ENCODE data around the gene NFIB. TPM values are rescaled to one million over a fixed set of nuclear protein-coding genes. Genes with fewer than 3 reads are reported as not detected.

NFIB gene
- total and polyA plus RNA-seq, 2 donors (not counting 3 experiments of a cell fraction or from before 2014, with no cell fraction given), result 26.4 to 174 TPM

DNA sequence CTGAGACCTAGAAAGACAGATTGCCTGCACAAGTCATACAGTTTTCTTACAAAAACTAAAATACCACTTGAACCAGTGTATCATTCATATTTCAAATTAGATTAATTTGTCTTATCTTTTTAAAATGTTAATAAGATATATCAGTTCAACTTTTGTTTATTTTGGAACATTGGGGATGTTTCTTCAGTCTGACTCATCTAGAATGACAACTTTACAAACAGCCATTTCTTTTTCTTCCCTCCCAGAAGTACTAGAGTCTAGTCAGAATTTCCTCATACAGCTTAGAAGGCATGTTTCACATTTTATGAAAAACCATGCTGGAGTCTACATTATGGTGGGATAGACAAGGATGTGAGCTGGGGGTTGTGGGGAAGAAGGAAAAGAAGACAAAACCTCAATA lies 262.5 kb downstream of the NFIB start:
- Histone ChIP-seq H3K27me3 (ENCODE audit: control insufficient read depth in 2 of 2, insufficient read depth in 2 of 2, low read length in 2 of 2) (no peaks in the 10 kb centered on the region), H3K27ac (ENCODE audit: insufficient read depth, low read depth, low read length) (no peak overlapping the region), H2AFZ (ENCODE audit: low read depth, low read length) (no peak overlapping the region), H3K36me3 (ENCODE audit: control insufficient read depth in 2 of 2, extremely low read depth in 1 of 2, insufficient read depth in 2 of 2, low read length in 2 of 2) (no peaks in the 10 kb centered on the region), H3K4me3 (replicated peaks in 1 of 3; ENCODE audit: insufficient read depth in 1 of 3, low read depth in 1 of 3, low read length in 3 of 3) (no peak overlapping the region), H3K9me3 (replicated peaks; ENCODE audit: control insufficient read depth, insufficient read depth, low read length) (no peaks in the 10 kb centered on the region), H4K20me1 (replicated peaks; ENCODE audit: control insufficient read depth, extremely low read depth, insufficient read depth, low read length) (no peaks in the 10 kb centered on the region), H3K79me2 (ENCODE audit: control insufficient read depth, insufficient read depth, low read length) (no peaks in the 10 kb centered on the region), H3K4me2 (ENCODE audit: insufficient read depth, low read length) (no peak overlapping the region), H3K9ac (replicated peaks; ENCODE audit: extremely low read depth, insufficient read depth, low read length) (no peak overlapping the region), H3K9me1 (replicated peaks; ENCODE audit: control insufficient read depth, extremely low read depth, insufficient read depth, low read length) (no peaks in the 10 kb centered on the region), H3K4me1 (ENCODE audit: control insufficient read depth, extremely low read depth, insufficient read depth, low read length) (peaks cover 19% of the 10 kb centered on the region)
- peak; percentile 37 for DNase-seq (ENCODE audit: low read depth, low spot score)
- no TSS peak for BruUV-seq (replicated peaks)
- FAIRE-seq, result no peak
- POLR2A ChIA-PET, result no interaction called here
- intact Hi-C loops (cut with micrococcal nuclease), result no loop called here
- CTCF ChIA-PET, result interaction anchor here (0.5 to 1.4 kb wide), 5 partner anchors 13 to 929 kb away, joined by 3 read pairs; no protein-coding TSS in a partner anchor
- TF ChIP-seq POLR2AphosphoS5 (IDR thresholded peaks at IDR 0.05; ENCODE audit: insufficient read depth, low read depth, low read length) (no peak), JUN (IDR thresholded peaks at IDR 0.05; ENCODE audit: borderline replicate concordance, insufficient read depth, insufficient read length, low read depth) (no peak), GATA2 (IDR thresholded peaks at IDR 0.05; ENCODE audit: insufficient read depth, insufficient read length, low read depth, low read length) (peak; percentile 16), FOS (IDR thresholded peaks at IDR 0.05; ENCODE audit: borderline replicate concordance, insufficient read depth, low read length) (peak; percentile 41), MYC (IDR thresholded peaks at IDR 0.05; ENCODE audit: low read depth, low read length) (no peak), EZH2 (IDR thresholded peaks at IDR 0.05; ENCODE audit: borderline replicate concordance, low read depth, low read length, severe bottlenecking) (no peak), POLR2A (IDR thresholded peaks at IDR 0.05; ENCODE audit: low read depth, low read length) (no peak)
- TF ChIP-seq, protein P1, sequence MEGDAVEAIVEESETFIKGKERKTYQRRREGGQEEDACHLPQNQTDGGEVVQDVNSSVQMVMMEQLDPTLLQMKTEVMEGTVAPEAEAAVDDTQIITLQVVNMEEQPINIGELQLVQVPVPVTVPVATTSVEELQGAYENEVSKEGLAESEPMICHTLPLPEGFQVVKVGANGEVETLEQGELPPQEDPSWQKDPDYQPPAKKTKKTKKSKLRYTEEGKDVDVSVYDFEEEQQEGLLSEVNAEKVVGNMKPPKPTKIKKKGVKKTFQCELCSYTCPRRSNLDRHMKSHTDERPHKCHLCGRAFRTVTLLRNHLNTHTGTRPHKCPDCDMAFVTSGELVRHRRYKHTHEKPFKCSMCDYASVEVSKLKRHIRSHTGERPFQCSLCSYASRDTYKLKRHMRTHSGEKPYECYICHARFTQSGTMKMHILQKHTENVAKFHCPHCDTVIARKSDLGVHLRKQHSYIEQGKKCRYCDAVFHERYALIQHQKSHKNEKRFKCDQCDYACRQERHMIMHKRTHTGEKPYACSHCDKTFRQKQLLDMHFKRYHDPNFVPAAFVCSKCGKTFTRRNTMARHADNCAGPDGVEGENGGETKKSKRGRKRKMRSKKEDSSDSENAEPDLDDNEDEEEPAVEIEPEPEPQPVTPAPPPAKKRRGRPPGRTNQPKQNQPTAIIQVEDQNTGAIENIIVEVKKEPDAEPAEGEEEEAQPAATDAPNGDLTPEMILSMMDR (IDR thresholded peaks at IDR 0.05; ENCODE audit: extremely low read depth in 1 of 2, insufficient read depth in 1 of 2, low read depth in 1 of 2, low read length in 2 of 2), result no peak
- TF ChIP-seq, protein P2, sequence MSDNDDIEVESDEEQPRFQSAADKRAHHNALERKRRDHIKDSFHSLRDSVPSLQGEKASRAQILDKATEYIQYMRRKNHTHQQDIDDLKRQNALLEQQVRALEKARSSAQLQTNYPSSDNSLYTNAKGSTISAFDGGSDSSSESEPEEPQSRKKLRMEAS (IDR thresholded peaks at IDR 0.05; ENCODE audit: insufficient read depth, insufficient read length), result no peak
- dilution Hi-C loops (cut with MboI; ENCODE audit: extremely low pct_ligation_motif_present, low sequenced_read_pairs), result no loop called here

Data from endothelial cell of umbilical vein (primary cell).